OCI-LY1 (cell line): ENCODE data around the gene IL4R.

Source experiments
- CTCF ChIP-seq: fragments of 200-600 bp; sonication (generic), shearing (Covaris generic); IDR thresholded peaks from 2 replicates; pipeline ENCODE4 v1.5.1; 2017; ENCODE audit warnings: mild to moderate bottlenecking, antibody characterized with exemption, low read length, moderate library complexity, mixed read lengths
- EZH2 ChIP-seq: fragments of 200-600 bp; sonication (generic), shearing (Covaris generic); IDR thresholded peaks from 2 replicates; pipeline ENCODE4 v1.8.0; 2017; ENCODE audit warnings: borderline replicate concordance, mixed run types, mild to moderate bottlenecking, antibody characterized with exemption, low read length, moderate library complexity, mixed read lengths

- no peak for TF ChIP-seq CTCF
- no peak for TF ChIP-seq EZH2
Observed at GRCh38 chr16:27402964-27403600, 89.3 kb downstream of the IL4R start.
